ENCODE measurements around the gene SUMO4.

The SUMO4 gene

DNA sequence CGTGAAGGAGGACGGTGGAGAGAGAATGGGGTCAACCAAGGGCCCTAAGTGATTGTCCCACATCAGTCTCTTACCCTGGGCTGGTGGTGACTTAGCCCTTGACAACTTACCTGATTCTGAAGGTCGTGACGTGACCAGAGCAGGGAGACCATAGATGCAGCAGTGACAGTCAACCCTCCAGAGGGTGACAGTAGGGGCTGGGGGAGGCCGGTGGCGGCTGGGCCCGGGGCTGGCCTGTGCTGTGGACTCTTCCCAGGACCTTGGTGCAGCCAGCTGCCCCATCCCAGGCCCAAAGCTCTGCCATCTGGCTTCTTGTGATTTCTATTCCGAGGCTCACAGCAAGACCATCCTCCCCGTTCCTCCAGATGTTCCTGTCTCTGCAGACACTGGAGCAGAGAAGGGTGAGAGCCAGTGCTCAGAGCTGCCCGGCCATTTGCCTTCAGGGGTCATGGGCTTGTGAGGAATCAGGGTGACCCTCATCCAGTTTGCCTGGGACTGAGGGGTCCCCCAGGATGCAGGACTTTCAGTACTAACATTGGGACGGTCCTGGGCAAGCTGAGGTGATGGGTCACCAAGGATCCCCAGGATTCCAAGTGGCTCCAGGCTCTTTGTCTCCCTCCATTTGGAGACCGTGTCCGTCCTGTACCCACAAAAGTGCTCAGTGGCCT is 36.0 kb downstream of the SUMO4 start:
- Histone ChIP-seq H3K4me1 (ENCODE audit: insufficient read depth, low read length, poor library complexity, severe bottlenecking) (peaks cover 5% of the 10 kb centered on the region), H3F3A (ENCODE audit: low read depth) (no peaks in the 10 kb centered on the region), H3K4me3 (ENCODE audit: low read length, poor library complexity, severe bottlenecking) (no peak overlapping the region), H3K9ac (ENCODE audit: low read depth, low read length, poor library complexity, severe bottlenecking) (no peak overlapping the region), H3K27me3 (ENCODE audit: insufficient read depth, low read length, poor library complexity, severe bottlenecking) (no peaks in the 10 kb centered on the region), H4K20me1 (ENCODE audit: insufficient read depth, low read length, poor library complexity, severe bottlenecking) (no peaks in the 10 kb centered on the region), H3K79me2 (ENCODE audit: insufficient read depth, low read length) (no peaks in the 10 kb centered on the region), H3K9me3 (ENCODE audit: insufficient read depth, low read depth, low read length) (no peaks in the 10 kb centered on the region), H3K9me2 (replicated peaks; ENCODE audit: low read depth, low read length) (no peaks in the 10 kb centered on the region), H3K4me2 (ENCODE audit: low read depth, low read length, poor library complexity, severe bottlenecking) (no peak overlapping the region), H3K36me3 (ENCODE audit: insufficient read depth, low read length) (no peaks in the 10 kb centered on the region), H2AFZ (ENCODE audit: low read length) (no peak overlapping the region)
- TF ChIP-seq, protein P1, sequence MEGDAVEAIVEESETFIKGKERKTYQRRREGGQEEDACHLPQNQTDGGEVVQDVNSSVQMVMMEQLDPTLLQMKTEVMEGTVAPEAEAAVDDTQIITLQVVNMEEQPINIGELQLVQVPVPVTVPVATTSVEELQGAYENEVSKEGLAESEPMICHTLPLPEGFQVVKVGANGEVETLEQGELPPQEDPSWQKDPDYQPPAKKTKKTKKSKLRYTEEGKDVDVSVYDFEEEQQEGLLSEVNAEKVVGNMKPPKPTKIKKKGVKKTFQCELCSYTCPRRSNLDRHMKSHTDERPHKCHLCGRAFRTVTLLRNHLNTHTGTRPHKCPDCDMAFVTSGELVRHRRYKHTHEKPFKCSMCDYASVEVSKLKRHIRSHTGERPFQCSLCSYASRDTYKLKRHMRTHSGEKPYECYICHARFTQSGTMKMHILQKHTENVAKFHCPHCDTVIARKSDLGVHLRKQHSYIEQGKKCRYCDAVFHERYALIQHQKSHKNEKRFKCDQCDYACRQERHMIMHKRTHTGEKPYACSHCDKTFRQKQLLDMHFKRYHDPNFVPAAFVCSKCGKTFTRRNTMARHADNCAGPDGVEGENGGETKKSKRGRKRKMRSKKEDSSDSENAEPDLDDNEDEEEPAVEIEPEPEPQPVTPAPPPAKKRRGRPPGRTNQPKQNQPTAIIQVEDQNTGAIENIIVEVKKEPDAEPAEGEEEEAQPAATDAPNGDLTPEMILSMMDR (conservative IDR thresholded peaks at IDR 0.05; ENCODE audit: low read length) = no peak
- no peak for TF ChIP-seq EZH2phosphoT487 (IDR thresholded peaks at IDR 0.05; ENCODE audit: borderline replicate concordance)

DNA sequence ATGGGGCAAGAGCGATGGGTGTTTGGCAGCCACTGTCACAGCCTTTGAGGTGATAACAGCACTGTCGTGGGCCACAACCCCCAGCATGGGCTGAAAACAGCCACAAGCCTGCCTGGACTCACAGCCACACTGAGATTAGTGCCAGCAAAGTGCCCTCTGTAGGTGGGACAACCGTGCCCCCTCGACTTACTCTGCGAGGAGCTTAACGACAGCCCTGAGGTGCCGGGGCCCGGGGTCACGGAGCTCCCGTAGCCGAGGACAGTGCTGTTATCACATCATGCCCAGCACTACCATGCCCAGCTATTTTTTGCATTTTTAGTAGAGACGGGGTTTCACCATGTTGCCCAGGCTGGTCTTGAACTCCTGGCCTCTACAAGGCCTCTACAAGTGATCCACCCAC is 36.6 kb downstream of the SUMO4 start:
- Histone ChIP-seq H2AFZ (ENCODE audit: low read length) (no peak overlapping the region), H3K4me3 (ENCODE audit: low read length, poor library complexity, severe bottlenecking) (no peak overlapping the region), H3K4me1 (ENCODE audit: insufficient read depth, low read length, poor library complexity, severe bottlenecking) (peaks cover 5% of the 10 kb centered on the region), H4K20me1 (ENCODE audit: insufficient read depth, low read length, poor library complexity, severe bottlenecking) (no peaks in the 10 kb centered on the region), H3K9me3 (ENCODE audit: insufficient read depth, low read depth, low read length) (no peaks in the 10 kb centered on the region), H3F3A (ENCODE audit: low read depth) (no peaks in the 10 kb centered on the region), H3K4me2 (ENCODE audit: low read depth, low read length, poor library complexity, severe bottlenecking) (no peak overlapping the region), H3K9me2 (replicated peaks; ENCODE audit: low read depth, low read length) (no peaks in the 10 kb centered on the region), H3K27me3 (ENCODE audit: insufficient read depth, low read length, poor library complexity, severe bottlenecking) (no peaks in the 10 kb centered on the region), H3K79me2 (ENCODE audit: insufficient read depth, low read length) (no peaks in the 10 kb centered on the region), H3K9ac (ENCODE audit: low read depth, low read length, poor library complexity, severe bottlenecking) (no peak overlapping the region), H3K36me3 (ENCODE audit: insufficient read depth, low read length) (no peaks in the 10 kb centered on the region)
- TF ChIP-seq, protein P1 (conservative IDR thresholded peaks at IDR 0.05; ENCODE audit: low read length) = no peak

DNA sequence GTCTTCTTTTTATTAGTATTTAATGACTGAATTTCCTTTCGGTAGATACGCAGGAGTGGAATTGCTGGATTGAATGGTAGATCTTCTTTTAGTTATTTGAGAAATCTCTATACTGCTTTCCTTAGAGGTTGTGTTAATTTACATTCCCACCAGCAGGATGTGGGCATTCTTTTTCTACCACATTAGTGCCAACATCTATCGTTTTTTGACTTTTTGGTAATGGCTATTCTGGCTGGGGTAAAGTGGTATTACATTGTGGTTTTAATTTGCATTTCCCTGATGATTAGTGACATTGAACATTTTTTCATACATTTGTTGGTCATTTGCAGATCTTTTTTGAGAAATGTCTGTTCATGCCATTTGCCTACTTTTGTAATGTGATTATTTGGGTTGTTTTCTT is 37.1 kb downstream of the SUMO4 start:
- Histone ChIP-seq H3K4me2 (ENCODE audit: low read depth, low read length, poor library complexity, severe bottlenecking) (no peak overlapping the region), H3K9me2 (replicated peaks; ENCODE audit: low read depth, low read length) (no peaks in the 10 kb centered on the region), H3K79me2 (ENCODE audit: insufficient read depth, low read length) (no peaks in the 10 kb centered on the region), H3K27me3 (ENCODE audit: insufficient read depth, low read length, poor library complexity, severe bottlenecking) (no peaks in the 10 kb centered on the region), H3K9ac (ENCODE audit: low read depth, low read length, poor library complexity, severe bottlenecking) (no peak overlapping the region), H3F3A (ENCODE audit: low read depth) (no peaks in the 10 kb centered on the region), H3K9me3 (ENCODE audit: insufficient read depth, low read depth, low read length) (no peaks in the 10 kb centered on the region), H3K36me3 (ENCODE audit: insufficient read depth, low read length) (no peaks in the 10 kb centered on the region), H2AFZ (ENCODE audit: low read length) (no peak overlapping the region), H3K4me3 (ENCODE audit: low read length, poor library complexity, severe bottlenecking) (no peak overlapping the region), H4K20me1 (ENCODE audit: insufficient read depth, low read length, poor library complexity, severe bottlenecking) (no peaks in the 10 kb centered on the region), H3K4me1 (ENCODE audit: insufficient read depth, low read length, poor library complexity, severe bottlenecking) (peaks cover 5% of the 10 kb centered on the region)
- no peak for TF ChIP-seq EZH2phosphoT487 (IDR thresholded peaks at IDR 0.05; ENCODE audit: borderline replicate concordance)
- TF ChIP-seq, protein P1 (conservative IDR thresholded peaks at IDR 0.05; ENCODE audit: low read length) = no peak
